Activated CD4-positive, alpha-beta T cell treated with anti-CD3 and anti-CD28 coated beads, Interleukin-2, amount 50 U/mL, for 16 hours (primary cell): ENCODE data around the gene CDON.
"Not testable (repeated sequence)": the region's sequence is repeated elsewhere in the genome, so short reads cannot be mapped to it uniquely, and the experiment has no call there.

Source experiments
- DNase-seq: peaks from one replicate; pipeline ENCODE4 v3.0.0-alpha.2; 2020

CDON gene

DNA sequence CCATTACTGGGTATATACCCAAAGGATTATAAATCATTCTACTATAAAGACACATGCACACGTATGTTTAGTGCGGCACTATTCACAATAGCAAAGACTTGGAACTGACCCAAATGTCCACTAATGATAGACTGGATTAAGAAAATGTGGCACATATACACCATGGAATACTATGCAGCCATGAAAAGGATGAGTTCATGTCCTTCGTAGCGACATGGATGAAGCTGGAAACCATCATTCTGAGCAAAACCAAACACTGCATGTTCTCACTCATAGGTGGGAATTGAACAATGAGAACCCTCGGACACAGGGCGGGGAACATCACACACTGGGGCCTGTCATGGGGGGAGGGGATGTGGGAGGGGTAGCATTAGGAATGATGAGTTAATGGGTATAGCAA lies 76.7 kb downstream of the CDON start:
- DNase-seq = not testable (repeated sequence)

- DNase-seq = no peak
Measured at GRCh38 chr11:125982348-125982730, 80.3 kb downstream of the CDON start.

DNA sequence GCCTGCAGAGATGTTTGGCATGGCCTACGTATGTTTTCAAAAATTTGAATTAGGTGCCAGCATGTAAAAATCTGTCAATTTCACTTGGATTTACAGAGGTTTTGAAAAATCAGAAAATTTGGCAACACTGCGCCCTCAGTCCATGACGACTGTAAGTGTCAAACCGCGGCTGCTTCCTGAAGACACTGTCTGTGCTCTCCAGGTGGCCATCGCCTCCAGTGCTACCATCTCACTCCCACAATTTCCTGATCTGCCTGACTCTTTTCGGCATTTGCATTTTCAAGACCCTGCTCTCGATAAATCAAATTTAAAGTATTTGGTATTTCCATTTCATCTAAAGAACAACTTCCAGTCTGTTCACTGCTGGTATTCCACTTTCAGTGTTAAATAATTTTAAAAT lies 82.2 kb downstream of the CDON start:
- DNase-seq = no peak

DNA sequence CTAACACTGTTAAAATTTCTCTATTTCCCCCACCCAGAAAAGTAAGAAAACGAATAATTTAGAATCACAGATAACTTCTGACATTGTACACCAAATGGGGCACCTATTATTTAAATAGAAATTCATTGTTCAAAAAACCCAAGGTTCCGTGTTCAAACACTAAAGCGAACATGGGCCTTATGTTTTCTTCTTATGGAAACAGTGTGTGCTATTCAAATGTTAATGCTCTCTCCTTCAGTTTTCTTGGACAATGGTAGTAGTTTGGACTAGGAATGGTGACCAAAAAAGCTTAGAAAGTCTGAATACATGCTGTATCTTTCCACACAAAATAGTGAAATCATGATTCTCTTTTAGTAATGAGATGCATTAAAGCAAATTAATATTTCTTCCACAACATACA lies 83.2 kb downstream of the CDON start:
- no peak for DNase-seq

DNA sequence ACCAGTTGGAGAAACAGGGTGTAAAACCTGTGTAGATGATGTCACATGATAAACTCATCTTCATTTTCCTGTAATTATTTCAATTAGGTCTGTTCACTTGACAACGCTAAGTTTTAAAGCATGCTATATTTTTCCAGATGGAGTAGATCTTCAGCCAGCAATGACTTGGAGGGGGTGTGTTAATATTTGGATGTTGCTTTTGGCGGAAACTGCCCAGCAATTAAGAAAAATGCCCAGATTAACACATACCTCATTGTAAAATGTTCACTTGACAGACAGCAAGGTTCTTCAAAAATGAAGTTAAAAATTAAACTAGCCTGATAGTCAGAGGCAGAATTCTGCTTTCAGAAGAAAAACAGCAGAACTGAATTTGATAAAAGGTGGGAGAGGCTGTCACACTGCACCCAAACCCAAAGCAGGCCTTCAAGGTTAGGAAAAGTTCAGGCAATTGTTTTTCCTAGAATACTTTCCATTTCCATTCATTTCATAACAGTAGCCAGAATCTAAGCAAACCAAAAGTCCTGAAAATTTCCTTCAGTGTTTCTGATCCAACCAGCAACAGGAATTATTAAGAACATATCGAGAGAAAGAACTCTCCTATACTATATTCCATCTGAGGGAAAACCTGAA lies 83.8 kb downstream of the CDON start:
- no peak for DNase-seq

GRCh38 chr11:125978181-125978716 lies 84.4 kb downstream of the CDON start:
- no peak for DNase-seq

GRCh38 chr11:125977333-125977732 lies 85.3 kb downstream of the CDON start:
- no peak for DNase-seq

GRCh38 chr11:125976156-125976555 lies 86.5 kb downstream of the CDON start:
- DNase-seq = no peak

DNA sequence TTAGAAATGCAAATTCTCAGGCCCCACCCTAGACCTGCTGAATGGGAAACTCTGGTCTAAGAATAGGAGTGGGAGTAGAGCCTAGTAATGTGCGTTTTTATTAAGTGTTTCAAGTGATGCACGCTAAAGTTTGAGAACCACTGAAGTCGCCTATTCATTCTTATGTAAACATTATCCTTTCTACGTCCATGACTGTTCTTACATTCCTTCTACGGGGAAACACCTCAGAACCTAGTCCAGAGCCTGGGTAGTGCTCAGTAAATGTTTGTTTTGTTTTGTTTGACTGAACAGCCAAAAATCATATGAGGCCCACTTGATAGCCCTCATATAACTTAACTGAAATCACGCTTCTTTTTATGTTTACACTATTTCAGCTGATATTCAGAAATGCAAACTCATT lies 87.0 kb downstream of the CDON start:
- no peak for DNase-seq

- no peak for DNase-seq
Measured at GRCh38 chr11:125974284-125974683, 88.4 kb downstream of the CDON start.

- no peak for DNase-seq
Measured at GRCh38 chr11:125971618-125972017, 91.0 kb downstream of the CDON start.

DNA sequence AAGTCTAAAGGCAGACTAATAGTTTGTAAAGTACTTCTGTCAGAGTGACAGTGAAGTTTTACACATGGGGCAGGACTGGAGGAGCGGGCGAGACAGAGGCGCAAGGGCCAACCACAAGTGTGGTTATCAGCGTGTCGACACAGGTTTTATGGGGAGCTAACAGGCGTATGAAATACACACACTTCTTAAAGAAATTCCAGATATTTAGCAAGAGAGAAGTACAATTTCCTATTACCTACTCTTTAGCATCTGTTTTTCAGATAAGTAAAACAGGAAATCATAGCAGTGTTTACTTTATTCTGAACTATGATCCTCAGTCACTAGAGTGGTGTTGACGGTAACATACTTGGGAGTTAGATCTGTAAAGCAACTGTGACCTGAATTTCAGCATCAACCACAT lies 94.3 kb downstream of the CDON start:
- DNase-seq = no peak

DNA sequence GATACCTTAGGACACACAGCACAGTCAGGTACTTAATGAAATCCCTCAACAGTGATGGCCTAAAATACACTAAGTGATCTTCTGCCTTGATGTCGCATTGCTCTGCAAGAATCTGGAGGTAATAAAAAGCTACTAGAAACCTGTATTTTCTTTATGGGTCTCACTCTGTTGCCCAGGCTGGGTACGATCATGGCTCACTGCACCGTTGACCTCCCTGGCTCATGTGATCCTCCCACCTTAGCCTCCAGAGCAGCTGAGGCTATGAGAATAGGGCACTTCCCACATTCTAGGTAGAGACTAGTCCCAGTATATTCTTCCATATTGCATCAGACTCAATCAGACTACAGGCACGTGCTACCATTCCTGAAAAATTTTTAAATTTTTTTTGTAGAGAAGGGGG lies 95.2 kb downstream of the CDON start:
- no peak for DNase-seq

DNA sequence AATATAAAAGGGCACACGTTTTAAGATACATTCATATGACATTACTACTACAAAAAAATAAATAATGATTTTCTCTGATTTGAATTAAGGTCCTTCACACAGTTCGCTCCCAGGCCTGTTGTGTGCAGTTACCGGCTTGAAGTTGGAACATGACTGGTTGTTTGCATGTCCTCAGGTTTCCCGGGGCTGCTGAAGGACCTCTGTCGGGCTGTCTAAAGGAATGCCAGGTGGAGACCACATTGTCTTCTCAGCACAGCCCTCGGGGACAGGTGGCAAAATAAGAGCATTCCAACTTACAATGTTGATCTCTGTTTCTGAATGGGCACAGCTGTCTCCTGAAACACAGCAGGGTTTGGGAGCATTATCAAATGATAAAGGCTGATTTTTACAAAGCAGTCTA lies 101.9 kb downstream of the CDON start:
- no peak for DNase-seq

- no peak for DNase-seq
Measured at GRCh38 chr11:125959931-125960330, 102.7 kb downstream of the CDON start.

DNA sequence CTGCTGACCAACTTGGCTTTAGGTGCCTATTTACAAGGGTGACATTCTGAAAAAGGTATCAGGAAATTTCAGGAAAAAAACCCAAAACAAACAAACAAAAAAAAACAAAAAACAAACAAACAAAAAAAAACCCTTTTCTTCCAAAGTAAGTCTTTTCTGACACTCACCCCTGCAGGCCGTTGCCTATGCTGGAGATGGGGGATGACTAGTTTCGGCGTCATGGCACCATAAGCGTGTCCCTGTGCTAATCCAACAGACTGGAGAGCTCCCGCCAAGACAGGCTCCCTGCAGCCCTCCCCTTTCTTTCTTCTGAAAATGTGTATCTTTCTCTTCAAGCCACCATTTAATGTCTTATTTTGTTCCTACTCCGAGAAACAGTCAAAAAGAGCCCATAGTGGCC lies 103.2 kb downstream of the CDON start:
- DNase-seq = no peak

DNA sequence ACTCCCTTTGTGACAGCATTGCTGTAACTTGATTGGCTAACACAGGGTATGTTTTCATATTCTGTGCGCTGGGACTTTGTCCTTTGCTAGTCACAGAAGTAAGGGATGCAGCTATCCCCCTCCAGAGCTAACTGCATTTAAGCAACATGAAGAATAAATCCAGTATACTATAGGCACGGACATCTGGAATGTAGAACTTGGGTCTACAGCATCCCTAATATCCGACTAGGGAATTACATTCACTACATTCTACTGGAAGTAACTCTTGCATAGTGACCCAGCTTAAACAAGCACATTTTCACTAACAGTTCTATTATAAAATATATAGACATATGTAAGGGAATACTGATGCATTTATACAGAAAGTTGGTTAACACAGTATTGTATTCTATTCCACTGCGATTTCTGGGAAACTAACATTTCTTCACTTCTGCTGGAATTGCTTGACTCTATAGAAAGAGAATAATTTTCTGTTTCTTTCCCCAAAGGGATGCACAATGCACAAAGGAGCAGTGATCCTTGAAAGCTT lies 103.7 kb downstream of the CDON start:
- DNase-seq = no peak

GRCh38 chr11:125957618-125958332 lies 104.9 kb downstream of the CDON start:
- no peak for DNase-seq

GRCh38 chr11:125956391-125957134 lies 106.1 kb downstream of the CDON start:
- DNase-seq = no peak

- DNase-seq = no peak
Measured at GRCh38 chr11:125955856-125956255, 106.8 kb downstream of the CDON start.

DNA sequence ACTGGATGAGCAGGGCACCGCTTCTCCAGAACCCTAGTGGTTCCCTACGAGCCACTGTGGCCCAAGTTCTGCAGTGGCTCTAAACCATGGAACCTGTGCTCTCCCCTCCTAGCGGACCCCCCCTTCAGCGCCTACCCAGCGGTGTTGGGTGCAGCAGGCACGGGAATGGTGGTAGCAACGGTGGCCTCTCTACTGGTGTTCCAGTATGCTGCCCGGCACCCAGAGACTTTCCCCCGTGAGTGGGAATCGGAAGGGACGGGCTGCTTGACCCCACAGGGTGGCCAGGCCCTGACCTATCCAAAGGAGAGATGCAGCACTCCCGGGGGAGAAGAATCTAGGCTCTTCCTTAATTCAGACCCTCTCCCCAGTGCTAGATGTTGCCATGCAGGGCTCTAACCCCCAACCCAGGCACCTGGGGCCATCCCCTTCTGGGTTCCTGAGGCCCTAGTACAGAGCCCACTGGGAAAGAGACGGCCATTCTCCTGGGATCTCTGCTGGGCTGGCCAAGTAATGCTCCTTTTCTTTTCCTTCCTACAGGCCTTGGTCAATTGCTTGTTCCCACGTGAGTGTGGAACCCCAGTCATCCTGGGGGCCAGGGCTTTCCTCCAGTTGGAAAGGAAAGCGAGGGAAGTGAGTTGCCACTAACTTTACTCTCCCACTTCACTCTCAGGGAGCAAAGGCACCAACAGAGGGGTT lies 107.6 kb downstream of the CDON start:
- DNase-seq = no peak

GRCh38 chr11:125954123-125954944 lies 108.3 kb downstream of the CDON start:
- no peak for DNase-seq
